ENCODE results near the gene TEX14.
"Not testable (repeated sequence)": the region's sequence is repeated elsewhere in the genome, so short reads cannot be mapped to it uniquely, and the experiment has no call there.

GRCh38 chr17:58678287-58678686 lies 13.6 kb downstream of the TEX14 start:
- not testable (repeated sequence) for TF ChIP-seq EZH2phosphoT487 (IDR thresholded peaks at IDR 0.05; ENCODE audit: insufficient read depth, low read depth); EZH2 (IDR thresholded peaks at IDR 0.05; ENCODE audit: insufficient read depth, poor library complexity, severe bottlenecking)

Measured in GM23248 (cell line).